ENCODE results near the gene ZNF175.

Gene ZNF175

DNA sequence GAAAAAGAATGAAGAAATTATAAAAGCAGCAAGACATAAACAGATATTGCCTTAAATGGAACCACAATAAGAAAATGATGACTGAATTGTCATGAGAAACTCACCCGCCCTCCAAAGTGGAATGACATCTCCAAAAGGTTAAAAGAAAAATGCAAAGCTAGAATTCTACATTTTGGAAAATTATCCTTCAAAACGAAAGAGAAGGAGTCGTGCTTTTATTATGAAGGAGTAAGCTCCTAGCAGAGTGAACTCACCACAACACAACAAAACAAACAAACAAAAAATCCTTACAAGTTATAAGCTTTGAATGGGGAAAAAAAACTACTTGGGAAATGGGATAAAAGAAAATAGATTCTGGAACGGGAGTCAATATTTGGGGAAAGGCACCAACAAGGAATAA lies 68.8 kb downstream of the ZNF175 start:
- no peak for DNase-seq
- peaks cover 34% of the 10 kb centered on the region for H3K27me3 ChIP-seq

DNA sequence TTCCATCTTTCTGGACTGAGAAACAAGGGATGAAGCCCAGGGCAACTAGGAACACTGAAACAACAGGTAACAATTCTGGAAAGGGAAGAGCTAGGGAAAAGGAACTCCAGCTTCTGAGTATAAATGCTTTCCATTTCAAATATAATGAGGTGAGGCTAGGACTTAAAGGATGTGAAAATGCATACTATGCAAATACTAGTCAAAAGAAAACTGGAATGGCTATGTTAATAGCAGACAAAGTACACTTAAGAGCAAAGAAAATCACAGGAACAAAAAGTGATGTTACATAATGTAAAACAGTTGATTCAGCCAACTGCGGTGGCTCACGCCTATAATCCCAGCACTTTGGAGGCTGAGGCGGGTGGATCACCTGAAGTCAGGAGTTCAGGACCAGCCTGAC lies 69.3 kb downstream of the ZNF175 start:
- no peak for DNase-seq
- no peaks in the 10 kb centered on the region for H3K4me1 ChIP-seq
- TF ChIP-seq, protein P1, sequence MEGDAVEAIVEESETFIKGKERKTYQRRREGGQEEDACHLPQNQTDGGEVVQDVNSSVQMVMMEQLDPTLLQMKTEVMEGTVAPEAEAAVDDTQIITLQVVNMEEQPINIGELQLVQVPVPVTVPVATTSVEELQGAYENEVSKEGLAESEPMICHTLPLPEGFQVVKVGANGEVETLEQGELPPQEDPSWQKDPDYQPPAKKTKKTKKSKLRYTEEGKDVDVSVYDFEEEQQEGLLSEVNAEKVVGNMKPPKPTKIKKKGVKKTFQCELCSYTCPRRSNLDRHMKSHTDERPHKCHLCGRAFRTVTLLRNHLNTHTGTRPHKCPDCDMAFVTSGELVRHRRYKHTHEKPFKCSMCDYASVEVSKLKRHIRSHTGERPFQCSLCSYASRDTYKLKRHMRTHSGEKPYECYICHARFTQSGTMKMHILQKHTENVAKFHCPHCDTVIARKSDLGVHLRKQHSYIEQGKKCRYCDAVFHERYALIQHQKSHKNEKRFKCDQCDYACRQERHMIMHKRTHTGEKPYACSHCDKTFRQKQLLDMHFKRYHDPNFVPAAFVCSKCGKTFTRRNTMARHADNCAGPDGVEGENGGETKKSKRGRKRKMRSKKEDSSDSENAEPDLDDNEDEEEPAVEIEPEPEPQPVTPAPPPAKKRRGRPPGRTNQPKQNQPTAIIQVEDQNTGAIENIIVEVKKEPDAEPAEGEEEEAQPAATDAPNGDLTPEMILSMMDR (IDR thresholded peaks at IDR 0.05; ENCODE audit: low read depth, low read length): no peak
- H3K4me3 ChIP-seq (ENCODE audit: low read depth, low read length): no peak overlapping the region
- no peaks in the 10 kb centered on the region for H3K36me3 ChIP-seq
- no peaks in the 10 kb centered on the region for H3K9me3 ChIP-seq
- H3K27me3 ChIP-seq: peaks cover 39% of the 10 kb centered on the region

More for the DNA sequence above, 68.8 kb downstream of the ZNF175 start:
- no peaks in the 10 kb centered on the region for H3K9me3 ChIP-seq
- no peaks in the 10 kb centered on the region for H3K4me1 ChIP-seq
- TF ChIP-seq, protein P1 (IDR thresholded peaks at IDR 0.05; ENCODE audit: low read depth, low read length): no peak
- H3K4me3 ChIP-seq (ENCODE audit: low read depth, low read length): no peak overlapping the region
- no peaks in the 10 kb centered on the region for H3K36me3 ChIP-seq

DNA sequence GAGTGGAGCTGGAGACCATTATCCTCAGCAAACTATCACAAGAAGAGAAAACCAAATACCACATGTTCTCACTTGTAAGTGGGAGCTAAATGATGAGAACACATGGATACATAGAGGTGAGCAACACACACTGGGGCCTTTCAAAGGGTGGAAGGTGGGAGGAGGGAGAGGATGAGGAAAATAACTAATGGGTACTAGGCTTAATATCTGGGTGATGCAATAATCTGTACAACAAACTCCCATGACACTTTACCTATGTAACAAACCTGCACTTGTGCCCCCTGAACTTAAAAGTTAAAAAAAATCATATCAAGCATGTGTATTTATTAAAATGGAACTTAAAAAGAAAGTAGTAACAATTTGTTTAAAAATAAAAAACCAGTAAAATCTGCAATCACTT lies 70.6 kb downstream of the ZNF175 start:
- Histone ChIP-seq H3K4me3 (ENCODE audit: low read depth, low read length) (no peak overlapping the region), H3K36me3 (no peaks in the 10 kb centered on the region), H3K9me3 (no peaks in the 10 kb centered on the region), H3K4me1 (no peaks in the 10 kb centered on the region), H3K27me3 (peaks cover 41% of the 10 kb centered on the region)
- TF ChIP-seq, protein P1 (IDR thresholded peaks at IDR 0.05; ENCODE audit: low read depth, low read length): no peak
- DNase-seq: no peak

All from BE2C (cell line).